Esophagus muscularis mucosa (tissue), 4 donors: ENCODE data around the gene DCC. TPM values are rescaled to one million over a fixed set of nuclear protein-coding genes. Genes with fewer than 3 reads are reported as not detected.

Experiments
- DNase-seq: peaks from one replicate; pipeline ENCODE4 v3.0.0-alpha.2; 2017; ENCODE audit errors: extremely low spot score
- H3K27ac ChIP-seq, 4 donors: fragments of 200-600 bp; sonication (generic); replicated peaks in 1 of 4; 1 replicate in 3 of 4; 2 replicates in 1 of 4; pipeline ENCODE4 v1.5.1; 2016 to 2019; ENCODE audit warnings: mild to moderate bottlenecking in 1 of 4
- H3K27me3 ChIP-seq, 4 donors: fragments of 200-600 bp; sonication (generic); one replicate each; pipeline versions ENCODE4 v1.5.1 to v1.6.0; 2016 to 2019
- H3K36me3 ChIP-seq, 4 donors: fragments of 200-600 bp; sonication (generic); one replicate each; pipeline ENCODE4 v1.5.1; 2016 to 2019
- H3K4me1 ChIP-seq, 4 donors: fragments of 200-600 bp; sonication (generic); one replicate each; pipeline ENCODE4 v1.5.1; 2016 to 2019
- H3K4me3 ChIP-seq, 4 donors: fragments of 200-600 bp; sonication (generic); 1 replicate in 2 of 4; 2 replicates in 2 of 4; pipeline ENCODE4 v1.5.1; 2016 to 2019; ENCODE audit warnings: mild to moderate bottlenecking in 4 of 4, moderate library complexity in 1 of 4
- H3K9me3 ChIP-seq, 4 donors: fragments of 200-600 bp; sonication (generic); 1 replicate in 3 of 4; 2 replicates in 1 of 4; pipeline ENCODE4 v1.5.1; 2016 to 2019
- CTCF ChIP-seq, 3 experiments: fragments of 200-600 bp in 2 of 3; fragments of 450-650 bp in 1 of 3; sonication (generic) in 2 of 3; IDR thresholded peaks; one replicate each; pipeline ENCODE4 v1.5.1; 2017 to 2019; ENCODE audit warnings: antibody characterized with exemption in 3 of 3, mild to moderate bottlenecking in 2 of 3, moderate library complexity in 1 of 3
- EP300 ChIP-seq: sonication (generic); formaldehyde crosslinking; IDR thresholded peaks from one replicate; pipeline ENCODE4 v1.6.1; 2017; ENCODE audit warnings: antibody characterized with exemption
- POLR2A ChIP-seq: fragments of 450-650 bp; IDR thresholded peaks from one replicate; pipeline ENCODE4 v1.6.1; 2017; ENCODE audit warnings: antibody characterized with exemption, moderate library complexity, mild to moderate bottlenecking, low read depth
- POLR2AphosphoS5 ChIP-seq, 2 donors: sonication (generic); formaldehyde crosslinking; IDR thresholded peaks; one replicate each; pipeline ENCODE4 v1.6.1; 2017; ENCODE audit warnings: antibody characterized with exemption in 2 of 2
- WGBS: methylation state at CpG from one replicate; pipeline ENCODE4 v1.1.5; 2018; 5-methylcytosine and 5-hydroxymethylcytosine counted together
- intact Hi-C: fragments of 100-400 bp; cut with DNase I; formaldehyde crosslinking; loops from one replicate; pipeline ENCODE4 v1.15.1; 2023
- total RNA-seq, 4 donors: library from RNA; depleted of rRNA; stranded (reverse); fragments of >200 nt; gene quantifications; one replicate each; pipeline versions ENCODE4 v1.1.0 to v1.2.1, GENCODE V29; 2016

DCC gene
- total RNA-seq, 4 donors from 2014 or later = 0.46 to 0.99 (median 0.83) TPM; not detected in 1

GRCh38 chr18:52617931-52618330 lies 277.9 kb downstream of the DCC start:
- intact Hi-C loops = no loop called here
- DNase-seq = no peak
- no peak for TF ChIP-seq POLR2AphosphoS5 (IDR thresholded peaks at IDR 0.05)
- TF ChIP-seq EP300 = no peak
- no peak for TF ChIP-seq POLR2A
- no peak for TF ChIP-seq CTCF (IDR thresholded peaks at IDR 0.05)
- H3K4me1 ChIP-seq = no peaks in the 10 kb centered on the region
- no peaks in the 10 kb centered on the region for H3K27me3 ChIP-seq
- H3K4me3 ChIP-seq = no peak overlapping the region
- H3K36me3 ChIP-seq = no peaks in the 10 kb centered on the region
- no peak overlapping the region for H3K27ac ChIP-seq
- no peaks in the 10 kb centered on the region for H3K9me3 ChIP-seq

GRCh38 chr18:52620926-52621439 lies 281.0 kb downstream of the DCC start:
- DNase-seq = no peak
- Histone ChIP-seq H3K4me3 (no peak overlapping the region), H3K9me3 (no peaks in the 10 kb centered on the region), H3K27ac (no peak overlapping the region), H3K36me3 (no peaks in the 10 kb centered on the region), H3K27me3 (no peaks in the 10 kb centered on the region), H3K4me1 (no peaks in the 10 kb centered on the region)
- no peak for TF ChIP-seq CTCF (IDR thresholded peaks at IDR 0.05)
- no peak for TF ChIP-seq POLR2AphosphoS5 (IDR thresholded peaks at IDR 0.05)
- no peak for TF ChIP-seq EP300
- no peak for TF ChIP-seq POLR2A
- WGBS = 85% methylated on average over 3 of the region's 3 CpGs
- intact Hi-C loops = no loop called here

GRCh38 chr18:52624702-52625101 lies 284.7 kb downstream of the DCC start:
- intact Hi-C loops = no loop called here
- TF ChIP-seq POLR2AphosphoS5 (IDR thresholded peaks at IDR 0.05) (no peak), EP300 (no peak), CTCF (IDR thresholded peaks at IDR 0.05) (no peak), POLR2A (no peak)
- 81% methylated on average over 5 of the region's 5 CpGs for WGBS

GRCh38 chr18:52636536-52636935 lies 296.5 kb downstream of the DCC start:
- TF ChIP-seq EP300 (no peak), POLR2AphosphoS5 (IDR thresholded peaks at IDR 0.05) (no peak), CTCF (IDR thresholded peaks at IDR 0.05) (no peak), POLR2A (no peak)
- H3K4me1 ChIP-seq = no peaks in the 10 kb centered on the region
- 84% methylated on average over 5 of the region's 5 CpGs for WGBS
- peaks cover 0 to 8% (median 0%) of the 10 kb centered on the region in 4 donors for H3K27me3 ChIP-seq
- no peak overlapping the region for H3K4me3 ChIP-seq
- peaks cover 0 to 5% (median 0%) of the 10 kb centered on the region in 4 donors for H3K9me3 ChIP-seq
- intact Hi-C loops = no loop called here
- DNase-seq = no peak
- H3K36me3 ChIP-seq = no peaks in the 10 kb centered on the region
- no peak overlapping the region for H3K27ac ChIP-seq

More at GRCh38 chr18:52624702-52625101, 284.7 kb downstream of the DCC start:
- Histone ChIP-seq H3K36me3 (no peaks in the 10 kb centered on the region), H3K4me3 (no peak overlapping the region), H3K27me3 (no peaks in the 10 kb centered on the region), H3K27ac (no peak overlapping the region), H3K4me1 (no peaks in the 10 kb centered on the region), H3K9me3 (no peaks in the 10 kb centered on the region)
- no peak for DNase-seq

GRCh38 chr18:52648201-52648600 lies 308.2 kb downstream of the DCC start:
- H3K36me3 ChIP-seq = no peaks in the 10 kb centered on the region
- no peak overlapping the region for H3K27ac ChIP-seq
- intact Hi-C loops = no loop called here
- no peak overlapping the region for H3K4me3 ChIP-seq
- WGBS = 81% methylated on average over 4 of the region's 4 CpGs
- TF ChIP-seq POLR2AphosphoS5 (IDR thresholded peaks at IDR 0.05) (no peak), EP300 (no peak), CTCF (IDR thresholded peaks at IDR 0.05) (no peak), POLR2A (no peak)
- H3K4me1 ChIP-seq = no peaks in the 10 kb centered on the region
- no peak for DNase-seq
- no peaks in the 10 kb centered on the region for H3K9me3 ChIP-seq
- H3K27me3 ChIP-seq = no peaks in the 10 kb centered on the region
